Esophagus muscularis mucosa (tissue), 3 donors: ENCODE results near the gene TTLL4.

Source experiments
- CTCF ChIP-seq, 3 experiments: fragments of 200-600 bp in 2 of 3; fragments of 450-650 bp in 1 of 3; sonication (generic) in 2 of 3; IDR thresholded peaks; one replicate each; pipeline ENCODE4 v1.5.1; 2017 to 2019; ENCODE audit warnings: antibody characterized with exemption in 3 of 3, mild to moderate bottlenecking in 2 of 3, moderate library complexity in 1 of 3
- POLR2A ChIP-seq: fragments of 450-650 bp; IDR thresholded peaks from one replicate; pipeline ENCODE4 v1.6.1; 2017; ENCODE audit warnings: antibody characterized with exemption, moderate library complexity, mild to moderate bottlenecking, low read depth

GRCh38 chr2:218721488-218721887 is 10.9 kb downstream of the TTLL4 start:
- no peak for TF ChIP-seq CTCF (IDR thresholded peaks at IDR 0.05)
- TF ChIP-seq POLR2A, result no peak
